ENCODE data around the gene SPANXC.
"Not testable (repeated sequence)": the region's sequence is repeated elsewhere in the genome, so short reads cannot be mapped to it uniquely, and the experiment has no call there.

Gene SPANXC

DNA sequence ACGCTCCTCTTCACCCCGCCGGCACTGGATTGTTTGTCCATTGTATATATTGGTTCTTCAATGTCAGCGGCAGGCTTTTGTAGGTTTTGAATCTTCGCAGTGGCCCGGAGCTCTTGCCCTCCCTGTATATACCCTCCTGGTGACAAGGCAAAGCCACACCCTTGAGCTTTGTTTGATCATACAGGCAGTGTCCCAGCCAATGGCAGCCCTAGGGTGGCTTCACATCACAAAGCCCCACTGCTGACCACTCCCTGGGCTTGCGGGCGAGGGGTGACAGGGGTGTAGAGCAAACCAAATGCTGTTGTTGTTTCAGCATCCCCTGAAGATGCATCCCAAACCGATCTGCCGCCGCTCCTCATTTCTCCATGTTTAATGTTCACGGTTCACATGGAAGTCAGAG lies at the start of gene SPANXC:
Gene SPANXC, minus strand, starts transcription at position 101 of the 400 bp plus-strand sequence. Its CDS starts 60 bp downstream, at position 41.
- H3K27ac ChIP-seq, result not testable (repeated sequence)

GRCh38 chrX:141279476-141279875 lies 37.2 kb upstream of the SPANXC start:
- no peak overlapping the region for H3K27ac ChIP-seq

GRCh38 chrX:141278306-141278705 lies 36.0 kb upstream of the SPANXC start:
- H3K27ac ChIP-seq, result no peak overlapping the region
- TF ChIP-seq ZFX (IDR thresholded peaks at IDR 0.05; ENCODE audit: borderline replicate concordance) (no peak), CTCF (IDR thresholded peaks at IDR 0.05) (peak; percentile 66)

More at GRCh38 chrX:141279476-141279875, 37.2 kb upstream of the SPANXC start:
- TF ChIP-seq ZFX (IDR thresholded peaks at IDR 0.05; ENCODE audit: borderline replicate concordance) (no peak), CTCF (IDR thresholded peaks at IDR 0.05) (no peak)

DNA sequence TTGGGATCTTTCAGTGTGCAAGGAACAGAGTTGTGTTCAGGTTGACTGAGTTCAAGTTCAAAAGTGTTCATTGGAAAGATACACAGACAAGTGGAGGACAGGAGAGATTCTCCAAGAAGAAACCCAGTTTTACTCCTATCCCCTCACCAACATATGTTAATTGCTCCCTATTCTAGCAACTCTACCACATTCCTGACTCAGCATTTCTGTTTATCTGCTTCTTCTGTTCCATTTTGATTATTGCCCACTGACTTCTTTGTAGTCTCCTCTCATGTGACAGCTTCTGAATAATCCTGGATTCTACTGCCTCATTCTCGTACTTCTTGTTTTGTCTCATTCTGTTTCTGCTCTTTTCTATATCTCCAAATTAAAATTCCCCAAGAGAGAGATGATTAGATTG lies 15.8 kb upstream of the SPANXC start:
- no peak for TF ChIP-seq CTCF (IDR thresholded peaks at IDR 0.05)
- TF ChIP-seq ZFX (IDR thresholded peaks at IDR 0.05; ENCODE audit: borderline replicate concordance), result no peak
- H3K27ac ChIP-seq, result no peak overlapping the region

DNA sequence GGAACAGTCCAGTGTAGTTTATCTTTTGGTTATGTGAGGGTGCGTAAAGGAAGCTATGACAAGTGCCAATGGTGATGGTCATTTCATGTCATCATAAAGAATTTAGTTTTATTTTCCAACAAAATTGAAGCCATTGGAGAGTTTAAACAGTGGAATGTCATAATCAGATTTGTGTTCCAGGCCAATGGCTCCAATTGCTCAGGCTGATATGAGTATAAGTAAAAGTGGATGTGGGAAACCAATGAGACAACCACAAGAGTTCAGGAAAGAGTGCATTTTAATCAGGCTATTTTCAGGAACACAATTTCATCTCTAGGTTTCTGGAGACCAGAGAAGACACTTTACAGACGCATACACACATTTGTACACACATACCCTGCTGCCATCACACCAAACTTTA lies 20.7 kb downstream of the SPANXC start:
- no peak overlapping the region for H3K27ac ChIP-seq
- TF ChIP-seq ZFX (IDR thresholded peaks at IDR 0.05; ENCODE audit: borderline replicate concordance) (no peak), CTCF (IDR thresholded peaks at IDR 0.05) (no peak)

GRCh38 chrX:141220342-141221008 lies 21.8 kb downstream of the SPANXC start:
- no peak for TF ChIP-seq CTCF (IDR thresholded peaks at IDR 0.05)
- no peak for TF ChIP-seq ZFX (IDR thresholded peaks at IDR 0.05; ENCODE audit: borderline replicate concordance)
- H3K27ac ChIP-seq, result no peak overlapping the region

DNA sequence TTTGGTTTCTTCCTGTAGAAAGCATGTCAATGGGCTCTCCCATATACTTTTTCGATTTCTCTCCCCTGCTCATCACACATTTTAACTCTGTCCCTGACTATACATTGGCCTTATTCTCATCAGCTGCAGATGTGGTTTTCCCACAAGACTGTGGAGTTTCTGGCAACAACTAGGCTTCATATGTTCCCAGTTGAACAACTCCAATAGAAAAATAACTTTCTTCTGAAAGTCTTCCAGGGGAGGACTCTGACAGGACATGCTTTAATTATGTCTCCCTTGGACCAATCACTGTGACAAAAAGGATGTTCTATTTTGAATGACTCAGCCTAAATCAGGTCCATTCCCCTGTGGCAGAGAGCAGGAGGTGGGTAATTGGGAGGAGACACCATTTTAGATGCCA lies 28.1 kb downstream of the SPANXC start:
- H3K27ac ChIP-seq, result no peak overlapping the region
- no peak for TF ChIP-seq CTCF (IDR thresholded peaks at IDR 0.05)
- TF ChIP-seq ZFX (IDR thresholded peaks at IDR 0.05; ENCODE audit: borderline replicate concordance), result no peak

- H3K27ac ChIP-seq, result no peak overlapping the region
- TF ChIP-seq ZFX (IDR thresholded peaks at IDR 0.05; ENCODE audit: borderline replicate concordance) (no peak), CTCF (IDR thresholded peaks at IDR 0.05) (no peak)
Measured at GRCh38 chrX:141201962-141202361, 40.4 kb downstream of the SPANXC start.

Measured in 22Rv1 (cell line).